H1 (cell line): ENCODE measurements around the gene TMEM151B. TPM values are rescaled to one million over a fixed set of nuclear protein-coding genes. Genes with fewer than 3 reads are reported as not detected.

Experiments used
- TAF1 ChIP-seq: IDR thresholded peaks from 2 replicates; pipeline ENCODE4 v1.6.1; 2011; ENCODE audit warnings: mild to moderate bottlenecking, low read depth, low read length
- TEAD4 ChIP-seq: IDR thresholded peaks from 2 replicates; pipeline ENCODE4 v1.6.1; 2012; ENCODE audit warnings: low read depth, low read length, inconsistent platforms, mixed read lengths
- ZNF274 ChIP-seq: IDR thresholded peaks from 2 replicates; pipeline ENCODE4 v1.7.0; 2012; ENCODE audit warnings: low read length, borderline replicate concordance; ENCODE audit errors: extremely low read depth
- polyA plus RNA-seq, 7 experiments: library from polyadenylated mRNA; depleted of rRNA in 3 of 7; stranded (reverse) in 5 of 7; unstranded in 2 of 7; fragments of >200 nt in 5 of 7; fragments of 200-250 nt in 2 of 7; gene quantifications; 1 replicate in 5 of 7; 2 replicates in 1 of 7; 4 replicates in 1 of 7; pipeline versions ENCODE4 v1.2.1 to v1.2.3, GENCODE V29; 2011 to 2013; ENCODE audit warnings: missing spikeins in 2 of 7, mixed read lengths in 2 of 7
- total RNA-seq: library from RNA; stranded (reverse); fragmentation: NEBNext Ultra II Directional; extraction: Animal tissue kit (Norgen Biotek cat#: 25700); gene quantifications from 2 replicates; pipeline ENCODE4 v1.2.1, GENCODE V29; 2021

Gene TMEM151B
- total and polyA plus RNA-seq, 2 of the 8 experiments (the other 6 are each of a cell fraction or from before 2014, with no cell fraction given): 8.0 to 15.5 TPM

DNA sequence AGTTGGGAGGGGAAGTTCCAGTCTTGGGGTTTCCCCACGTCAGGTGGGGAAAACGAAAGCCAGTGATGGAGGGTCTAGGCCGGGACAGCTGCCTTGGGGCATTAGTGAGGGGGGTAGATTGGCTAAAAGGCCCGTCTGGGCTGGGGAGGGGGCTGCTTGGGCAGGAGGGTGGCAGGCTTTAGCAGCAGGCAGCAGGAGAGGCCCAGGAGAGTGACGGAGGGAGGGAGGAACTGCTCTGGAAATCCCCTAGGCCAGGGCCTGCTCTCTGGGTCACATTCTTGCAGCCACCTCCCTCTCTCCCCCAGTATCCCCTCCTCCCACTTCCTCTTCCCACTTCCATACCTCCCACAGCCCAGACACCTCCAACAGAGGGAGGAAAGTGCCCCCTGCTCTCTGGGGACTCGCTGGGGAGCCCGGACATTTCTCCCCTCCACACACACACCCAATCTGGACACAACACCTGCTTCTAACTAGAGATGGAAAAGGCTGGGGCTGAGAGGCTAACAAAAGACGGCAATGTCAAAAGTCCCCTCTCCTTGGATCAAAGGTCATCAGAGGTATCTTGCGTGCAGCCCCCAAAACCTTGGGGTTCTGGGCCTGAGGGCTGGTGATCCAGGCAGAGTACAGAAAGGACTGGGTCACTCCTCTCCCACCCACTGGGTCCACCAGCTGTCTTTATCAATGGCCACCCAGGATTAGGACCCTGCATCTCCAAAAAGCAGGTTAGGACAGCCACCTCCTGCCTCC is 6.7 kb upstream of the TMEM151B start (continued):
- no peak for TF ChIP-seq ZNF274
- no peak for TF ChIP-seq TEAD4
- TF ChIP-seq TAF1: no peak
